HEK293 (cell line): ENCODE measurements around the gene CSAD.

Experiments
- BCL11A ChIP-seq: fragments of 450-650 bp; formaldehyde crosslinking; IDR thresholded peaks from 2 replicates; pipeline ENCODE4 v1.5.1; 2016; ENCODE audit warnings: low read depth, missing biosample characterization, missing genetic modification characterization
- ELK4 ChIP-seq: IDR thresholded peaks from 2 replicates; pipeline ENCODE4 v1.6.1; 2011; ENCODE audit warnings: mild to moderate bottlenecking, low read depth, low read length, borderline replicate concordance
- KLF8 ChIP-seq: fragments of 450-650 bp; formaldehyde crosslinking; IDR thresholded peaks from 2 replicates; pipeline ENCODE4 v1.5.1; 2016; ENCODE audit warnings: missing biosample characterization, missing genetic modification characterization
- MEIS1 ChIP-seq: sonication (generic); formaldehyde crosslinking; IDR thresholded peaks from 2 replicates; pipeline ENCODE4 v1.8.1; 2022; ENCODE audit warnings: missing genetic modification reagents, mild to moderate bottlenecking, borderline replicate concordance
- PRDM2 ChIP-seq: fragments of 450-650 bp; formaldehyde crosslinking; IDR thresholded peaks from 2 replicates; pipeline ENCODE4 v1.5.1; 2016; ENCODE audit warnings: missing biosample characterization, missing genetic modification characterization, borderline replicate concordance
- PRDM4 ChIP-seq: fragments of 450-650 bp; formaldehyde crosslinking; IDR thresholded peaks from 2 replicates; pipeline ENCODE4 v1.5.1; 2017; ENCODE audit warnings: missing biosample characterization, missing genetic modification characterization
- RBAK ChIP-seq: fragments of 450-650 bp; formaldehyde crosslinking; IDR thresholded peaks from 2 replicates; pipeline ENCODE4 v1.5.1; 2016; ENCODE audit warnings: missing biosample characterization, missing genetic modification characterization
- REPIN1 ChIP-seq: fragments of 450-650 bp; formaldehyde crosslinking; IDR thresholded peaks from 2 replicates; pipeline ENCODE4 v1.5.1; 2017; ENCODE audit warnings: missing biosample characterization, missing genetic modification characterization, low read depth
- ZEB2 ChIP-seq: fragments of 450-650 bp; formaldehyde crosslinking; IDR thresholded peaks from 2 replicates; pipeline ENCODE4 v1.5.1; 2016; ENCODE audit warnings: missing biosample characterization, missing genetic modification characterization
- ZNF148 ChIP-seq: fragments of 450-650 bp; formaldehyde crosslinking; IDR thresholded peaks from 2 replicates; pipeline ENCODE4 v1.5.0; 2017; ENCODE audit warnings: missing biosample characterization, missing genetic modification characterization, borderline replicate concordance
- ZNF350 ChIP-seq: fragments of 450-650 bp; formaldehyde crosslinking; IDR thresholded peaks from 2 replicates; pipeline ENCODE4 v1.5.0; 2017; ENCODE audit warnings: missing biosample characterization, mild to moderate bottlenecking, missing genetic modification characterization
- ZNF629 ChIP-seq: fragments of 450-650 bp; formaldehyde crosslinking; IDR thresholded peaks from 2 replicates; pipeline ENCODE4 v1.5.1; 2017; ENCODE audit warnings: missing biosample characterization, missing genetic modification characterization
- ZNF645 ChIP-seq: fragments of 450-650 bp; formaldehyde crosslinking; IDR thresholded peaks from 2 replicates; pipeline ENCODE4; 2016; ENCODE audit warnings: missing biosample characterization, missing genetic modification characterization
- ZNF677 ChIP-seq: fragments of 450-650 bp; IDR thresholded peaks from 2 replicates; pipeline ENCODE4 v1.5.0; 2018; ENCODE audit warnings: missing biosample characterization, mild to moderate bottlenecking, missing genetic modification characterization, moderate library complexity
- ZNF768 ChIP-seq: fragments of 450-650 bp; formaldehyde crosslinking; IDR thresholded peaks from 2 replicates; pipeline ENCODE4 v1.5.1; 2018; ENCODE audit warnings: missing biosample characterization, mild to moderate bottlenecking, missing genetic modification characterization
- ZNF830 ChIP-seq: fragments of 450-650 bp; IDR thresholded peaks from 2 replicates; pipeline ENCODE4 v1.5.0; 2018; ENCODE audit warnings: missing biosample characterization, missing genetic modification characterization, low read depth, mild to moderate bottlenecking, moderate library complexity
- TF ChIP-seq, protein P1 (sequence below): sonication (generic); formaldehyde crosslinking; IDR thresholded peaks from 2 replicates; pipeline ENCODE4 v1.8.1; 2022; ENCODE audit warnings: mild to moderate bottlenecking, moderate library complexity, missing genetic modification reagents
- TF ChIP-seq, protein P2 (sequence below): fragments of 450-650 bp; formaldehyde crosslinking; IDR thresholded peaks from 2 replicates; pipeline ENCODE4 v1.5.1; 2016; ENCODE audit warnings: missing biosample characterization, missing genetic modification characterization, borderline replicate concordance
- TF ChIP-seq, protein P3 (sequence below): fragments of 450-650 bp; formaldehyde crosslinking; IDR thresholded peaks from 2 replicates; pipeline ENCODE4 v1.5.1; 2017; ENCODE audit warnings: missing biosample characterization, missing genetic modification characterization

Gene CSAD

GRCh38 chr12:53220694-53221202 is 40.0 kb upstream of the CSAD start (continued):
- TF ChIP-seq PRDM2 (tag by site-specific recombination) (no peak), ZNF350 (tag by site-specific recombination) (no peak), PRDM4 (0 out of 2 replicates have a peak, but pooled peaks have one; percentile 7), ZNF768 (tag by site-specific recombination) (no peak), RBAK (tag by site-specific recombination) (no peak), ZNF677 (tag by site-specific recombination) (no peak), REPIN1 (no peak), ZEB2 (tag by site-specific recombination) (0 out of 2 replicates have a peak, but pooled peaks have one; percentile 56), MEIS1 (CRISPR knock-in tag) (no peak), KLF8 (tag by site-specific recombination) (peak; percentile 85), ZNF148 (no peak), ELK4 (no peak), ZNF629 (no peak), ZNF645 (tag by site-specific recombination) (no peak), ZNF830 (no peak), BCL11A (tag by site-specific recombination) (peak; percentile 63; the same call in 1 of the 2 replicates)
- TF ChIP-seq, protein P1, sequence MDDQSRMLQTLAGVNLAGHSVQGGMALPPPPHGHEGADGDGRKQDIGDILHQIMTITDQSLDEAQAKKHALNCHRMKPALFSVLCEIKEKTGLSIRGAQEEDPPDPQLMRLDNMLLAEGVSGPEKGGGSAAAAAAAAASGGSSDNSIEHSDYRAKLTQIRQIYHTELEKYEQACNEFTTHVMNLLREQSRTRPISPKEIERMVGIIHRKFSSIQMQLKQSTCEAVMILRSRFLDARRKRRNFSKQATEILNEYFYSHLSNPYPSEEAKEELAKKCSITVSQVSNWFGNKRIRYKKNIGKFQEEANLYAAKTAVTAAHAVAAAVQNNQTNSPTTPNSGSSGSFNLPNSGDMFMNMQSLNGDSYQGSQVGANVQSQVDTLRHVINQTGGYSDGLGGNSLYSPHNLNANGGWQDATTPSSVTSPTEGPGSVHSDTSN (CRISPR knock-in tag) = no peak
- TF ChIP-seq, protein P2, sequence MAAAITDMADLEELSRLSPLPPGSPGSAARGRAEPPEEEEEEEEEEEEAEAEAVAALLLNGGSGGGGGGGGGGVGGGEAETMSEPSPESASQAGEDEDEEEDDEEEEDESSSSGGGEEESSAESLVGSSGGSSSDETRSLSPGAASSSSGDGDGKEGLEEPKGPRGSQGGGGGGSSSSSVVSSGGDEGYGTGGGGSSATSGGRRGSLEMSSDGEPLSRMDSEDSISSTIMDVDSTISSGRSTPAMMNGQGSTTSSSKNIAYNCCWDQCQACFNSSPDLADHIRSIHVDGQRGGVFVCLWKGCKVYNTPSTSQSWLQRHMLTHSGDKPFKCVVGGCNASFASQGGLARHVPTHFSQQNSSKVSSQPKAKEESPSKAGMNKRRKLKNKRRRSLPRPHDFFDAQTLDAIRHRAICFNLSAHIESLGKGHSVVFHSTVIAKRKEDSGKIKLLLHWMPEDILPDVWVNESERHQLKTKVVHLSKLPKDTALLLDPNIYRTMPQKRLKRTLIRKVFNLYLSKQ (tag by site-specific recombination) = no peak
- TF ChIP-seq, protein P3, sequence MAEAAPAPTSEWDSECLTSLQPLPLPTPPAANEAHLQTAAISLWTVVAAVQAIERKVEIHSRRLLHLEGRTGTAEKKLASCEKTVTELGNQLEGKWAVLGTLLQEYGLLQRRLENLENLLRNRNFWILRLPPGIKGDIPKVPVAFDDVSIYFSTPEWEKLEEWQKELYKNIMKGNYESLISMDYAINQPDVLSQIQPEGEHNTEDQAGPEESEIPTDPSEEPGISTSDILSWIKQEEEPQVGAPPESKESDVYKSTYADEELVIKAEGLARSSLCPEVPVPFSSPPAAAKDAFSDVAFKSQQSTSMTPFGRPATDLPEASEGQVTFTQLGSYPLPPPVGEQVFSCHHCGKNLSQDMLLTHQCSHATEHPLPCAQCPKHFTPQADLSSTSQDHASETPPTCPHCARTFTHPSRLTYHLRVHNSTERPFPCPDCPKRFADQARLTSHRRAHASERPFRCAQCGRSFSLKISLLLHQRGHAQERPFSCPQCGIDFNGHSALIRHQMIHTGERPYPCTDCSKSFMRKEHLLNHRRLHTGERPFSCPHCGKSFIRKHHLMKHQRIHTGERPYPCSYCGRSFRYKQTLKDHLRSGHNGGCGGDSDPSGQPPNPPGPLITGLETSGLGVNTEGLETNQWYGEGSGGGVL (tag by site-specific recombination) = peak; percentile 94
